Non-pigmented ciliary epithelial cell (primary cell): ENCODE results near the gene BCAS3.
"Not testable (repeated sequence)": the region's sequence is repeated elsewhere in the genome, so short reads cannot be mapped to it uniquely, and the experiment has no call there.

Source experiments
- DNase-seq: peaks from one replicate; pipeline ENCODE4 v3.0.0-alpha.2; 2010; ENCODE audit warnings: low read depth

Gene BCAS3

DNA sequence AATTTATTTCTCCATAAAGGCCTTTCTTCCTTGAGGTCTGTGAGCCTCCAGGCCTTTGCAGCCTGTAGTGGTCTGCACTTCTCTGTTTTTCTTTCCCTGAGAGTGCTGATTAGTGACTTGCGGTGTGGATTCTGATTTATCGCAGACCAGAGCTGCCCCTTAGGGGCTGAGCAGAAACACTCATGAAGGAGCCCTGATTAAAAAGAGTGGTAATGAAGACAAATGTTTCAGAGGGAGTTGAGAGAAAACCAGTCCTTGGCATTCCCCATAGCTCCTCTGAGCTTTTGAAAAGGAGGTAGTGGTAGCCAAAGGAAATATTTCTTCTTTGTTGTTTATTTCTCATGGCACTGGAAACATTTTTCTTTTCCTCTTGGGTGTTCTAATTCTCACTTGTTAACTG, 453.9 kb downstream of the BCAS3 start:
- DNase-seq = no peak

- DNase-seq = no peak
Observed at GRCh38 chr17:61132524-61132923, 454.9 kb downstream of the BCAS3 start.

GRCh38 chr17:61133853-61134252, 456.2 kb downstream of the BCAS3 start:
- no peak for DNase-seq

- DNase-seq = no peak
Observed at GRCh38 chr17:61134551-61135235, 457.0 kb downstream of the BCAS3 start.

- no peak for DNase-seq
Observed at GRCh38 chr17:61135782-61136181, 458.1 kb downstream of the BCAS3 start.

DNA sequence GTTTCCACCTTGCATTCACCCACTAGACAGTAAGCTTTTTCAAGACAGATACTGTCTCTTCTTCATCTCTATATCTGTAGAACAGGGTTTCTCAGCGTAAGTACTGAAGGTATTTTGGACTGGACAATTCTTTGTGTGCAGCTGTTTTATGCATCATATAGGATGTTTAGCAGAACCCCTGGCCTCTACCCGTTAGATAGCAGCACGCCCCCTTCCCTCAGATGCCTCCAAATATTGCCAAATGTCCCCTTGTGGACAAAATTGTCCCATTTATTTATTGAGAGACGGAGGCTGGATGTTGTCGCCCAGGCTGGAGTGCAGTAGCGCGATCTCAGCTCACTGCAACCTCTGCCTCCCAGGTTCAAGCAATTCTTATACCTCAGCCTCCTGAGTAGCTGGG, 458.6 kb downstream of the BCAS3 start:
- DNase-seq = no peak

DNA sequence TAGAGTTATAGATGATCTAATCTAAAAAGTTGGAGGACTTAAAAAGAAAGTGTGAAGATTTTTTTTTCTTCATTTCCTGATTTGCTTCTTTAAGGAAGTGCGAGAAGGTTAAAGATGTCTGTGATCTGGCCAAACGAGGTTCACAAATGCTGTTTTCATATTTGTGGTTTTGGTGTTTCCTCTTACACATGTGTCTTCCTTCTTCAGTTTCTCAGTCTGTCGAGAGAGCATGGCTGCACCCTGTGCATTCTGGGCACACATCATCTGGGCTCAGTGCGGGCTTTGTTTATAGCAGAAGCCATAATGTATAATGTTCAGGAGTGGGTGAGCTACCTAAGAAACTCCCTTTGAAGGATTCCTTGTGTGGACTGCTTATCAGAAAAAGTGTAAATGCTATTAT, 461.6 kb downstream of the BCAS3 start:
- DNase-seq = peak; percentile 79

DNA sequence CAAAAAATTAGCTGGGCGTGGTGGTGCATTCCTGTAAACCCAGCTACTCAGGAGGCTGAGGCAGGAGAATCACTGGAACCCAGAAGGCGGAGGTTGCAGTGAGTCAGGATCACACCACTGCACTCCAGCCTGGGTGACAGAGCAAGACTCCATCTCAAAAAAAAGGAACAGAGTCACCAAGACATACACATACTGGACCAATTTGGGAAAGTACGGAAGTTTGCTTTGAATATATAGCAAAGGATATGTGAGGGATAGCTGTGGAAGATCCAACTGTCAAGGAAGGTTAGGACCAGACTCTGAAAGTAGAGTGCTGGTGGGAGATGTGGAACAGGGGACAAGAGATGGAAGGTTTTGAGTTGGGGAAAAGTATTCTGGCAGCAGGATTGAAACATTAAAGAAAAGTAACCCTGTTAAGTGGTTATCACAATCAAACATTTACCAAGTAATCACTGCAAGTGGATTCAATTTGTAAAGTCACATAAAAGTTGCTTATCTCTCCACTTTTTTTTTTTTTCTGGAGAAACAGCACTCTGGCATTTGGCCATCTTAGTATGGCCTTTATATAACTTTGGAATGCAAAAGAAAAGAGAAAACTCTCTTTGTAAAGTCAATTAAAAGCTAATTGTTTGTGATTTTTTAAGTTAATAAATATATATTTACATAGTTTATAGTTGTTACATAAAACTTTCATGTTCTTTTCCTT, 462.6 kb downstream of the BCAS3 start:
- no peak for DNase-seq

DNA sequence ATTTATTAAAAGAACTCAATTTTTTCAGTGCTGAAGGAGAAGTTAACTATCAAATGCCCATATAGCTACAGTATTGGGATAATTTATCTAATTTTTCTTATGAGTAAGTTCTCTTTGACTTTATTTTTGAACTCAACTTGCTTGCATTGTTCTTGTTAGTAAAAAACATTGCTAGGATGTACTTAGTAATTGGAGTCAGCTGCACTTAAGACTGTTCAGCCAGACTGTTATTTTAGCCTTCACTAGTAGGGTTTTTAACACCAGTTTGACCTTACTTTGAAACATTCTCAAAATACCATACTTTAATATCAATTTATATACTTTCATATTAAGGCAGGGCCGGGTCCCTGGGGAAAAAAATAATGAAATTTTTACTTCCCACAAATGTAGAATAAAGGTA, 465.4 kb downstream of the BCAS3 start:
- no peak for DNase-seq

DNA sequence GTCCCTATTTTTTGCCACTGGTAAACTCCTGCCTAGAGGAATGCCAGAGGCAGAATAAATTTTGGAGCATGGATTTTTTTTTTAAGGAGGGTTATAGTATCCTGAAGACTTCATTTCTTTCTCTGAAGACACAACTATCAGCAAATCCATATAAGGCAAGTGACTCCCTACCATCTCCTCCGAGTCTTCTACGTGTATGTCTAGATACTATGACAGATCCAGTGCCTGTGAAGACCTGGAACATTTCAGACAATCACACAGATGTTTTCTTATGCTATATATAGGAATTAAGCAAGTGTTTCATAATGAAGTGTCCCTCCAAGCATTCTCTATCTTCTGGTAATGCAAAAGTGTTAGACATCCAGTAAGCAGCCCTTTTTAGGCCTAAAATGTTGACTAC, 466.5 kb downstream of the BCAS3 start:
- no peak for DNase-seq

- DNase-seq = no peak
Observed at GRCh38 chr17:61144617-61145564, 467.2 kb downstream of the BCAS3 start.

DNA sequence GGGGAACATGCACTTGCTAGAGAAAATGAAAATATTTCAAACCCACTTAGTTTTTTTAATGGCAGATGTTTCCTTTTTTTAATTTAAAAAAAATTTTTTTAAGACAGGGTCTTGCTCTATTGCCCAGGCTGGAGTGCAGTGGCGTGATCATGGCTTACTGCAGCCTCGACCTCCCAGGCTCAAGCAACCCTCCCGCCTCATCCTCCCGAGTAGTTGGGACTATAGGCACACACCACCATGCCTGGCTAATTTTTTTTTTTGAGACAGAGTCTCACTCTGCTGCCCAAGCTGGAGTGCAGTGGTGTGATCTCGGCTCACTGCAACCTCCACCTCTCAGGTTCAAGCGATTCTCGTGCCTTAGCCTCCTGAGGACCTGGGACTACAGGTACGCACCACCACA, 469.2 kb downstream of the BCAS3 start:
- DNase-seq = not testable (repeated sequence)

- no peak for DNase-seq
Observed at GRCh38 chr17:61149106-61149825, 471.6 kb downstream of the BCAS3 start.

DNA sequence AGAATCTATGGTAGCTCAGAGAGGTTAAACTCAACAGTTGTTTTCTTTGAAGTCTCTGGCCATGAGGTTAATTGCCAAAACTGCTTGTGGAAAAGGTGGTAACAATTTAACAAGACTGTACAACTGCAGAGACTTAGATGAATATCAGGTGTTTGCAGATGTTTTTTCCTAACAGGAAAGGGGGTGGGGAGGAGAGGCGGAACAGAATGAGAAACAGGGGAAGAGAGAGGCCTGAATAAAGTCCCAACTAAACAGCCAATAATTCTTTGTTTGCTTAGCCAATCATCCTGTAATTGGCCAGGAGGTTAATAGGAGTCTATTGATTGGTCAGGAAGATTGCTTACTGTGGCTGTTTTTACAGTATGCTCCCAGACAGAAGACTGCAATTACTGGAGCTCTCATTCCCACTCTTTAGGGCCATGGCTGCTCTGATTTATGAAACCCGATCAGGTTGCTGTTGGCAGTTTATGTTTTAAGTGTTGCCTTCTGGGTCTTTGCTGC, 472.3 kb downstream of the BCAS3 start:
- no peak for DNase-seq

DNA sequence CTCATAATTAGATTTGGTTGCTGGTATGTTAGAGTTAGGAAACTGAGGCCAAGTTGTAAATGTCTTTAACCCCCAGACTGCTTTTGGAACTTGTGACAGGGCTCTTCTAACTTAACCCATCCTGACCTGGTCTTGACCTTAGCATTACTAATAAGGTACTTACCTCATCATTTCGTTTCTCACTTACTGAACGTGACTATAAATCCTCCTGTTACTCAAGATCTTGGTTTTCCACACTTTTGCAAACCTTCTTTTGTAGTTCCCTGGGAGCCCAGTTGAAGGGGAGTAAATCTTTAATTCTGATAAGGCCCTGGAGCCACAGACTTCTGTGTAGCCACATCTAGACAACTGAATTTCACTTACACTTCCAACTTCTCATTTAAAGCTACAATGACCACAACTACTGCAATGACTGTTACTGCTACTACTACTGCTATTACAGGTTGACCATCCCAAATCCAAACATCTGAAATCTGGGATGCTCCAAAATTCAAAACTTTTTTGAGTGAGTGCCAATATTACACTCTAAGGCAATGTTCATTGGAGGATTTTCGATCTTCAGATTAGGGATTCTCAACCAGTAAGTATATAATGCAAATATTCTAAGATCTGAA, 473.1 kb downstream of the BCAS3 start:
- no peak for DNase-seq

- DNase-seq = no peak
Observed at GRCh38 chr17:61152898-61153297, 475.2 kb downstream of the BCAS3 start.

GRCh38 chr17:61155590-61156237, 478.1 kb downstream of the BCAS3 start:
- no peak for DNase-seq

- DNase-seq = no peak
Observed at GRCh38 chr17:61157246-61157886, 479.7 kb downstream of the BCAS3 start.

GRCh38 chr17:61158376-61158775, 480.7 kb downstream of the BCAS3 start:
- no peak for DNase-seq

- no peak for DNase-seq
Observed at GRCh38 chr17:61159221-61159814, 481.7 kb downstream of the BCAS3 start.
